Prostate gland (tissue), 2 donors: ENCODE measurements around the gene CHAF1A. TPM values are rescaled to one million over a fixed set of nuclear protein-coding genes. Genes with fewer than 3 reads are reported as not detected.
A peak's percentile ranks its signal among the peaks of the same experiment; 100 is the strongest.

ENCODE experiments used
- DNase-seq: peaks from one replicate; pipeline ENCODE4 v3.0.0-alpha.2; 2019; ENCODE audit warnings: low spot score
- H3K27ac ChIP-seq, 2 donors: fragments of 200-600 bp; sonication (generic); 2 replicates each; pipeline ENCODE4 v1.5.1; 2017 to 2019
- H3K27me3 ChIP-seq: fragments of 200-600 bp; sonication (generic); replicated peaks from 2 replicates; pipeline ENCODE4 v1.5.1; 2019; ENCODE audit not compliant: insufficient read depth
- H3K36me3 ChIP-seq, 2 donors: fragments of 200-600 bp; sonication (generic); 1 replicate in 1 of 2; 2 replicates in 1 of 2; pipeline versions ENCODE4 v1.5.1 to v1.8.1; 2017 to 2019
- H3K4me1 ChIP-seq: fragments of 200-600 bp; sonication (generic); replicated peaks from 2 replicates; pipeline ENCODE4 v1.5.1; 2019
- H3K4me3 ChIP-seq, 2 donors: fragments of 200-600 bp; sonication (generic); 2 replicates each; pipeline ENCODE4 v1.5.1; 2017 to 2019
- H3K9me3 ChIP-seq: fragments of 200-600 bp; sonication (generic); 2 replicates; pipeline ENCODE4 v1.5.1; 2017
- CTCF ChIP-seq, 4 experiments: fragments of 200-600 bp in 2 of 4; fragments of 450-650 bp in 2 of 4; sonication (generic) in 2 of 4; IDR thresholded peaks; 1 replicate in 3 of 4; 2 replicates in 1 of 4; pipeline ENCODE4 v1.5.1; 2016 to 2019; ENCODE audit warnings: antibody characterized with exemption in 4 of 4, mild to moderate bottlenecking in 2 of 4, moderate library complexity in 2 of 4
- POLR2A ChIP-seq: fragments of 450-650 bp; IDR thresholded peaks from one replicate; pipeline ENCODE4 v1.6.1; 2016; ENCODE audit warnings: antibody characterized with exemption, mild to moderate bottlenecking
- POLR2AphosphoS5 ChIP-seq: sonication (generic); formaldehyde crosslinking; IDR thresholded peaks from one replicate; pipeline ENCODE4 v1.6.1; 2017; ENCODE audit warnings: antibody characterized with exemption
- WGBS: methylation state at CpG from one replicate; pipeline ENCODE4 v1.1.5; 2018; 5-methylcytosine and 5-hydroxymethylcytosine counted together
- intact Hi-C: fragments of 100-400 bp; cut with DNase I; formaldehyde crosslinking; loops from one replicate; pipeline ENCODE4 v1.14.2; 2022
- total RNA-seq, 2 donors: library from RNA; depleted of rRNA; stranded (reverse); fragments of >200 nt; gene quantifications; one replicate each; pipeline ENCODE4 v1.1.0, GENCODE V29; 2016

Gene CHAF1A
- total RNA-seq, 2 donors from 2014 or later = 13.0 to 18.1 TPM

GRCh38 chr19:4452230-4452990 lies 50.0 kb downstream of the CHAF1A start:
- intact Hi-C loops = no loop called here
- TF ChIP-seq CTCF (IDR thresholded peaks at IDR 0.05) = no peak
- TF ChIP-seq POLR2AphosphoS5 = no peak
- no peak for TF ChIP-seq POLR2A
- peaks cover 19 to 26% of the 10 kb centered on the region in 2 donors for H3K36me3 ChIP-seq
- H3K4me3 ChIP-seq = no peak overlapping the region
- H3K4me1 ChIP-seq = peaks cover 17% of the 10 kb centered on the region
- H3K27me3 ChIP-seq = no peaks in the 10 kb centered on the region
- no peak for DNase-seq
- H3K27ac ChIP-seq = no peak overlapping the region
- 90% methylated on average over 18 of the region's 24 CpGs for WGBS
- no peaks in the 10 kb centered on the region for H3K9me3 ChIP-seq

GRCh38 chr19:4453232-4454179 lies 51.1 kb downstream of the CHAF1A start:
- no peak overlapping the region for H3K27ac ChIP-seq
- intact Hi-C loops = no loop called here
- H3K4me1 ChIP-seq = peaks cover 17% of the 10 kb centered on the region
- 73% methylated on average over 34 of the region's 34 CpGs for WGBS
- H3K9me3 ChIP-seq = no peaks in the 10 kb centered on the region
- peaks cover 12 to 19% of the 10 kb centered on the region in 2 donors for H3K36me3 ChIP-seq
- no peak overlapping the region for H3K4me3 ChIP-seq
- TF ChIP-seq POLR2AphosphoS5 (no peak), POLR2A (no peak), CTCF (IDR thresholded peaks at IDR 0.05) (no peak)
- no peak for DNase-seq
- H3K27me3 ChIP-seq = no peaks in the 10 kb centered on the region

- H3K4me3 ChIP-seq = peak overlapping the region in 1 of 2 donors; percentile 2
- no peaks in the 10 kb centered on the region for H3K27me3 ChIP-seq
- DNase-seq = peak; percentile 85
- 26% methylated on average over 29 of the region's 29 CpGs for WGBS
- peaks cover 12 to 14% of the 10 kb centered on the region in 2 donors for H3K36me3 ChIP-seq
- peak overlapping the region; percentile 84 to 93 for H3K27ac ChIP-seq
- peaks cover 17% of the 10 kb centered on the region for H3K4me1 ChIP-seq
- no peaks in the 10 kb centered on the region for H3K9me3 ChIP-seq
- intact Hi-C loops = loop anchor here (5.0 kb wide), 1 partner anchor 53 kb away; the partner anchor contains the start of genes CHAF1A and SH3GL1
- peak; percentile 27 for TF ChIP-seq POLR2A
- no peak for TF ChIP-seq CTCF (IDR thresholded peaks at IDR 0.05)
- TF ChIP-seq POLR2AphosphoS5 = peak; percentile 74
These were observed 52.6 kb downstream of the CHAF1A start for GRCh38 chr19:4454747-4455718.

GRCh38 chr19:4455719-4456475 lies 53.5 kb downstream of the CHAF1A start:
- Histone ChIP-seq H3K4me3 (peak overlapping the region; percentile 74 to 88), H3K36me3 (peaks cover 12 to 14% of the 10 kb centered on the region in 2 donors), H3K9me3 (no peaks in the 10 kb centered on the region), H3K27me3 (no peaks in the 10 kb centered on the region), H3K4me1 (peaks cover 17% of the 10 kb centered on the region), H3K27ac (peak overlapping the region; percentile 84 to 93)
- WGBS = 23% methylated on average over 15 of the region's 15 CpGs
- intact Hi-C loops = loop anchor here (5.0 kb wide), 1 partner anchor 54 kb away; the partner anchor contains the start of genes CHAF1A and SH3GL1
- peak; percentile 39 for TF ChIP-seq POLR2AphosphoS5
- no peak for TF ChIP-seq POLR2A
- peak in 1 of 4 experiments; percentile 25 for TF ChIP-seq CTCF (IDR thresholded peaks at IDR 0.05)
- DNase-seq = peak; percentile 72
